Measurements from ENCODE around the gene DEPP1.

Gene DEPP1

GRCh38 chr10:44954042-44954441, 24.6 kb downstream of the DEPP1 start:
- Histone ChIP-seq H3K4me3 (replicated peaks; ENCODE audit: insufficient read depth, low read length) (no peak overlapping the region), H3K27ac (replicated peaks) (no peak overlapping the region), H3K27me3 (ENCODE audit: insufficient read depth, poor library complexity, severe bottlenecking) (no peaks in the 10 kb centered on the region)
- TF ChIP-seq POLR2AphosphoS5 (IDR thresholded peaks at IDR 0.05; ENCODE audit: low read depth): no peak
- TF ChIP-seq SPI1 (IDR thresholded peaks at IDR 0.05; ENCODE audit: borderline replicate concordance, low read depth): no peak
- no peak for TF ChIP-seq GABPA (IDR thresholded peaks at IDR 0.05; ENCODE audit: low read depth)
- TF ChIP-seq REST (IDR thresholded peaks at IDR 0.05; ENCODE audit: insufficient replicate concordance, low read depth): no peak
- TF ChIP-seq CTCF (IDR thresholded peaks at IDR 0.05; ENCODE audit: insufficient read depth, low read length): no peak
- no peak for DNase-seq (ENCODE audit: low read depth in 1 of 2, low spot score in 1 of 2)

GRCh38 chr10:44952779-44953231, 25.8 kb downstream of the DEPP1 start:
- H3K4me3 ChIP-seq (replicated peaks; ENCODE audit: insufficient read depth, low read length): no peak overlapping the region
- H3K27me3 ChIP-seq (ENCODE audit: insufficient read depth, poor library complexity, severe bottlenecking): no peaks in the 10 kb centered on the region
- no peak for TF ChIP-seq POLR2AphosphoS5 (IDR thresholded peaks at IDR 0.05; ENCODE audit: low read depth)
- TF ChIP-seq CTCF (IDR thresholded peaks at IDR 0.05; ENCODE audit: insufficient read depth, low read length): no peak
- TF ChIP-seq GABPA (IDR thresholded peaks at IDR 0.05; ENCODE audit: low read depth): no peak
- H3K27ac ChIP-seq (replicated peaks): no peak overlapping the region
- DNase-seq (ENCODE audit: low read depth in 1 of 2, low spot score in 1 of 2): no peak

- Histone ChIP-seq H3K27me3 (ENCODE audit: insufficient read depth, poor library complexity, severe bottlenecking) (no peaks in the 10 kb centered on the region), H3K4me3 (replicated peaks; ENCODE audit: insufficient read depth, low read length) (no peak overlapping the region), H3K27ac (replicated peaks) (no peak overlapping the region)
- no peak for DNase-seq (ENCODE audit: low read depth in 1 of 2, low spot score in 1 of 2)
- TF ChIP-seq POLR2AphosphoS5 (IDR thresholded peaks at IDR 0.05; ENCODE audit: low read depth): no peak
- TF ChIP-seq SPI1 (IDR thresholded peaks at IDR 0.05; ENCODE audit: borderline replicate concordance, low read depth): no peak
- no peak for TF ChIP-seq GABPA (IDR thresholded peaks at IDR 0.05; ENCODE audit: low read depth)
Observed at GRCh38 chr10:44951576-44952226, 26.9 kb downstream of the DEPP1 start.

GRCh38 chr10:44950326-44951225, 28.0 kb downstream of the DEPP1 start:
- no peak for DNase-seq (ENCODE audit: low read depth in 1 of 2, low spot score in 1 of 2)
- no peak overlapping the region for H3K27ac ChIP-seq (replicated peaks)
- TF ChIP-seq POLR2AphosphoS5 (IDR thresholded peaks at IDR 0.05; ENCODE audit: low read depth) (no peak), CTCF (IDR thresholded peaks at IDR 0.05; ENCODE audit: insufficient read depth, low read length) (no peak), GABPA (IDR thresholded peaks at IDR 0.05; ENCODE audit: low read depth) (no peak), SPI1 (IDR thresholded peaks at IDR 0.05; ENCODE audit: borderline replicate concordance, low read depth) (no peak), REST (IDR thresholded peaks at IDR 0.05; ENCODE audit: insufficient replicate concordance, low read depth) (no peak)

More at GRCh38 chr10:44950326-44951225, 28.0 kb downstream of the DEPP1 start:
- H3K4me3 ChIP-seq (replicated peaks; ENCODE audit: insufficient read depth, low read length): no peak overlapping the region
- no peaks in the 10 kb centered on the region for H3K27me3 ChIP-seq (ENCODE audit: insufficient read depth, poor library complexity, severe bottlenecking)

Data from HL-60 (cell line).